ENCODE results near the gene TMEM132D.

- no peak for TF ChIP-seq ATF2 (CRISPR knock-in tag; IDR thresholded peaks at IDR 0.05; ENCODE audit: borderline replicate concordance, low read depth)
- no peak for TF ChIP-seq ZNF121 (CRISPR knock-in tag; IDR thresholded peaks at IDR 0.05)
- no peak for TF ChIP-seq CTCF (IDR thresholded peaks at IDR 0.05)
- no peak for TF ChIP-seq E2F1 (CRISPR knock-in tag; IDR thresholded peaks at IDR 0.05)
- no peak for TF ChIP-seq FOXJ3 (CRISPR knock-in tag; IDR thresholded peaks at IDR 0.05; ENCODE audit: borderline replicate concordance)
- no peak for TF ChIP-seq ESRRA (CRISPR knock-in tag; IDR thresholded peaks at IDR 0.05; ENCODE audit: borderline replicate concordance)
- no peak for TF ChIP-seq ATF3 (CRISPR knock-in tag; conservative IDR thresholded peaks at IDR 0.05)
- TF ChIP-seq ZNF512 (CRISPR knock-in tag; IDR thresholded peaks at IDR 0.05; ENCODE audit: borderline replicate concordance): no peak
- no peak for TF ChIP-seq JUN (CRISPR knock-in tag; IDR thresholded peaks at IDR 0.05)
- TF ChIP-seq MXD4 (CRISPR knock-in tag; IDR thresholded peaks at IDR 0.05; ENCODE audit: borderline replicate concordance): no peak
Observed at GRCh38 chr12:129089576-129089975, 814.2 kb downstream of the TMEM132D start.

Measured in WTC11 (cell line).